HCT116 (cell line): Measurements from ENCODE around the gene HCAR1. TPM values are rescaled to one million over a fixed set of nuclear protein-coding genes. Genes with fewer than 3 reads are reported as not detected.

Experiments used
- ATAC-seq: fragments of 200-7000 bp; cut with Tn5 transposase; 2 replicates; pipeline ENCODE4 v1.9.1; 2020; ENCODE audit warnings: mild to moderate bottlenecking, moderate library complexity
- BruUV-seq: library from RNA; stranded (reverse); fragments of 400-500 nt; replicated peaks from 2 replicates; lab custom pipeline; 2021; lab: Mats Ljungman, UMichigan
- CTCF ChIA-PET: fragments of 300-600 bp; sonication (Branson Sonifier 250); formaldehyde crosslinking; loops from one replicate; lab custom pipeline; 2021; ENCODE audit warnings: antibody characterized with exemption; lab: Charles Lee
- POLR2A ChIA-PET: fragments of 300-600, 350-600 bp; sonication (Branson Sonifier 250); formaldehyde crosslinking; loops from one replicate; lab custom pipeline; 2021; ENCODE audit warnings: antibody characterized with exemption; lab: Charles Lee
- RAD21 ChIA-PET, 2 experiments: fragments of 300-600 bp; sonication (Branson Sonifier 250); formaldehyde crosslinking; loops; one replicate each; lab custom pipeline; 2023; ENCODE audit warnings: low total read pairs in 2 of 2; ENCODE audit not compliant: uncharacterized antibody in 2 of 2, unreplicated experiment in 2 of 2, low non-redundant PET in 1 of 2; lab: Charles Lee
- DNase-seq: peaks from one replicate; pipeline ENCODE4 v3.0.0-alpha.2; 2010; ENCODE audit warnings: low read depth, low spot score
- H2AFZ ChIP-seq: fragments of 200-600 bp; shearing (Covaris generic), sonication (generic); 2 replicates; pipeline ENCODE4 v1.6.1; 2017; ENCODE audit warnings: low read depth, mixed run types, mixed read lengths, antibody characterized with exemption, low read length; ENCODE audit not compliant: poor library complexity, severe bottlenecking
- H3K27ac ChIP-seq: 2 replicates; pipeline ENCODE4 v1.5.1; 2012; ENCODE audit warnings: low read depth, low read length
- H3K27me3 ChIP-seq: fragments of 200-600 bp; sonication (generic); 2 replicates; pipeline ENCODE4 v1.6.1; 2016; ENCODE audit warnings: mixed run types, low read length, mixed read lengths; ENCODE audit not compliant: insufficient read depth
- H3K36me3 ChIP-seq, 2 experiments: fragments of 200-500 bp in 1 of 2; fragments of 200-600 bp in 1 of 2; sonication (Bioruptor generic) in 1 of 2; sonication (generic) in 1 of 2; 2 replicates each; pipeline versions ENCODE4 v1.5.1 to v1.6.1; 2014 to 2016; ENCODE audit warnings: low read length in 2 of 2, inconsistent platforms in 1 of 2, mixed read lengths in 1 of 2, mixed run types in 1 of 2; ENCODE audit not compliant: insufficient read depth in 2 of 2, control insufficient read depth in 1 of 2
- H3K4me1 ChIP-seq, 2 experiments: fragments of 200-600 bp in 1 of 2; sonication (generic) in 1 of 2; 2 replicates each; pipeline versions ENCODE4 v1.5.1 to v1.6.1; 2012 to 2017; ENCODE audit warnings: low read length in 2 of 2, inconsistent platforms in 1 of 2, mild to moderate bottlenecking in 1 of 2, mixed read lengths in 1 of 2, mixed run types in 1 of 2, moderate library complexity in 1 of 2; ENCODE audit not compliant: insufficient read depth in 2 of 2, control insufficient read depth in 1 of 2
- H3K4me2 ChIP-seq: fragments of 200-600 bp; sonication (generic); 2 replicates; pipeline ENCODE4 v1.6.1; 2017; ENCODE audit warnings: mixed run types, low read length, mixed read lengths
- H3K4me3 ChIP-seq, 2 experiments: fragments of 200-600 bp in 1 of 2; sonication (generic) in 1 of 2; replicated peaks in 1 of 2; 2 replicates each; pipeline ENCODE4 v1.5.1; 2011 to 2016; ENCODE audit warnings: low read length in 2 of 2, control low read depth in 1 of 2, low read depth in 1 of 2, mild to moderate bottlenecking in 1 of 2, mixed read lengths in 1 of 2, mixed run types in 1 of 2
- H3K79me2 ChIP-seq: fragments of 200-600 bp; sonication (generic); 2 replicates; pipeline ENCODE4 v1.6.1; 2017; ENCODE audit warnings: mild to moderate bottlenecking, mixed run types, low read length, moderate library complexity, mixed read lengths; ENCODE audit not compliant: insufficient read depth
- H3K9ac ChIP-seq: fragments of 200-600 bp; sonication (generic); 2 replicates; pipeline ENCODE4 v1.6.1; 2016; ENCODE audit warnings: low read length, mixed read lengths
- H3K9me2 ChIP-seq: fragments of 200-600 bp; sonication (generic), shearing (Covaris generic); 2 replicates; pipeline ENCODE4 v1.6.1; 2017; ENCODE audit warnings: mixed run types, mild to moderate bottlenecking, moderate library complexity; ENCODE audit not compliant: insufficient read depth
- H3K9me3 ChIP-seq, 2 experiments: fragments of 200-500 bp in 1 of 2; fragments of 200-600 bp in 1 of 2; sonication (Bioruptor generic) in 1 of 2; sonication (generic) in 1 of 2; 2 replicates each; pipeline ENCODE4 v1.6.1; 2014 to 2017; ENCODE audit warnings: low read length in 2 of 2, mixed read lengths in 2 of 2, inconsistent platforms in 1 of 2, low read depth in 1 of 2, mild to moderate bottlenecking in 1 of 2, mixed run types in 1 of 2, moderate library complexity in 1 of 2; ENCODE audit not compliant: control insufficient read depth in 1 of 2, insufficient read depth in 1 of 2
- H4K20me1 ChIP-seq: fragments of 200-600 bp; sonication (generic), shearing (Covaris generic); 2 replicates; pipeline ENCODE4 v1.6.1; 2017; ENCODE audit warnings: mixed run types, mild to moderate bottlenecking, moderate library complexity; ENCODE audit not compliant: insufficient read depth
- CBX3 ChIP-seq: IDR thresholded peaks from 2 replicates; pipeline ENCODE4 v1.6.1; 2012; ENCODE audit warnings: low read depth
- CEBPB ChIP-seq: IDR thresholded peaks from 2 replicates; pipeline ENCODE4 v1.6.1; 2012; ENCODE audit warnings: low read depth
- EGR1 ChIP-seq: IDR thresholded peaks from 2 replicates; pipeline ENCODE4 v1.6.1; 2012; ENCODE audit warnings: low read depth
- ELF1 ChIP-seq: IDR thresholded peaks from 2 replicates; pipeline ENCODE4 v1.6.1; 2012; ENCODE audit warnings: low read depth, borderline replicate concordance
- FOSL1 ChIP-seq: IDR thresholded peaks from 2 replicates; pipeline ENCODE4 v1.6.1; 2012; ENCODE audit warnings: low read depth
- JUND ChIP-seq: IDR thresholded peaks from 2 replicates; pipeline ENCODE4 v1.6.1; 2012
- POLR2A ChIP-seq: IDR thresholded peaks from 2 replicates; pipeline ENCODE4 v1.7.0; 2011; ENCODE audit warnings: borderline replicate concordance; ENCODE audit not compliant: insufficient read depth, insufficient read length; ENCODE audit errors: extremely low read depth
- POLR2AphosphoS5 ChIP-seq: IDR thresholded peaks from 2 replicates; pipeline ENCODE4 v1.6.1; 2011; ENCODE audit warnings: mild to moderate bottlenecking, low read depth, low read length, moderate library complexity
- RAD21 ChIP-seq: IDR thresholded peaks from 2 replicates; pipeline ENCODE4 v1.6.1; 2012; ENCODE audit warnings: low read depth, mild to moderate bottlenecking
- SIN3A ChIP-seq: IDR thresholded peaks from 2 replicates; pipeline ENCODE4 v1.6.1; 2012; ENCODE audit warnings: low read depth
- SP1 ChIP-seq: IDR thresholded peaks from 2 replicates; pipeline ENCODE4 v1.6.1; 2012; ENCODE audit warnings: low read depth
- SRF ChIP-seq: IDR thresholded peaks from 2 replicates; pipeline ENCODE4 v1.6.1; 2012; ENCODE audit warnings: low read depth
- TCF7L2 ChIP-seq: IDR thresholded peaks from 2 replicates; pipeline ENCODE4 v1.7.0; 2011; ENCODE audit warnings: borderline replicate concordance, inconsistent platforms; ENCODE audit not compliant: insufficient read depth, insufficient read length; ENCODE audit errors: extremely low read depth
- YY1 ChIP-seq: IDR thresholded peaks from 2 replicates; pipeline ENCODE4 v1.6.1; 2011; ENCODE audit warnings: low read length, low read depth, moderate library complexity, mild to moderate bottlenecking; ENCODE audit not compliant: insufficient replicate concordance; ENCODE audit errors: extremely low read depth
- ZFX ChIP-seq: fragments of 450-650 bp; IDR thresholded peaks from 2 replicates; pipeline ENCODE4 v1.6.1; 2017
- intact Hi-C: fragments of 100-400 bp; cut with micrococcal nuclease; formaldehyde crosslinking; loops from 2 replicates; pipeline ENCODE4 v1.10.0; 2022
- total RNA-seq: library from RNA; stranded (reverse); gene quantifications from one replicate; pipeline ENCODE4 v1.2.1, GENCODE V29; 2021; ENCODE audit not compliant: unreplicated experiment
- TF ChIP-seq, protein P1 (sequence below), 3 experiments: fragments of 200-600 bp in 1 of 3; sonication (generic) in 1 of 3; IDR thresholded peaks in 2 of 3; conservative IDR thresholded peaks in 1 of 3; 2 replicates each; pipeline ENCODE4 v1.5.1; 2012 to 2017; ENCODE audit warnings: low read depth in 2 of 3, low read length in 2 of 3, antibody characterized with exemption in 1 of 3, borderline replicate concordance in 1 of 3, control low read depth in 1 of 3, mild to moderate bottlenecking in 1 of 3, mixed read lengths in 1 of 3, mixed run types in 1 of 3, moderate library complexity in 1 of 3; ENCODE audit not compliant: insufficient read depth in 1 of 3
- TF ChIP-seq, protein P2 (sequence below): IDR thresholded peaks from 2 replicates; pipeline ENCODE4 v1.6.1; 2012
- TF ChIP-seq, protein P3 (sequence below): IDR thresholded peaks from 2 replicates; pipeline ENCODE4 v1.6.1; 2012; ENCODE audit warnings: low read depth

The HCAR1 gene
- total RNA-seq, 1 experiment from 2014 or later = not detected

DNA sequence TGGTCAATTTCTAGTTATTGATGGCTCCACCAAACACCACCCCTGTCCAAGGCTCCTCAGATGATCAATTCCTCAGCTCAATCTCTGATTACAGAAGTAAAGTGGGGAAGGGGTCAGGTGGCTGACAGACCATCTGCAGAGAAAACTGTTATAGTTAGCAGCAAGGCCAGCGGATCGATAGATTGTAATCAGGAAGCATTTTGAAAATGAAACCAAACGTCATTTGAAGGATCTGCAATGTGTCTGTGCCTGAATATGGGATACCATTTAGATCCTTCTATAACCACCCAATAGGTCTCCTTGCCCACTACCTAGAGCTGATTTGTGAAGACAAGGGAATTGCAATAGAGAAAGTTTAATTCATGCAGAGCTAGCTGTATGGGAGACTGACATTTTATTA, 39.1 kb downstream of the HCAR1 start (continued):
- TF ChIP-seq, protein P1, sequence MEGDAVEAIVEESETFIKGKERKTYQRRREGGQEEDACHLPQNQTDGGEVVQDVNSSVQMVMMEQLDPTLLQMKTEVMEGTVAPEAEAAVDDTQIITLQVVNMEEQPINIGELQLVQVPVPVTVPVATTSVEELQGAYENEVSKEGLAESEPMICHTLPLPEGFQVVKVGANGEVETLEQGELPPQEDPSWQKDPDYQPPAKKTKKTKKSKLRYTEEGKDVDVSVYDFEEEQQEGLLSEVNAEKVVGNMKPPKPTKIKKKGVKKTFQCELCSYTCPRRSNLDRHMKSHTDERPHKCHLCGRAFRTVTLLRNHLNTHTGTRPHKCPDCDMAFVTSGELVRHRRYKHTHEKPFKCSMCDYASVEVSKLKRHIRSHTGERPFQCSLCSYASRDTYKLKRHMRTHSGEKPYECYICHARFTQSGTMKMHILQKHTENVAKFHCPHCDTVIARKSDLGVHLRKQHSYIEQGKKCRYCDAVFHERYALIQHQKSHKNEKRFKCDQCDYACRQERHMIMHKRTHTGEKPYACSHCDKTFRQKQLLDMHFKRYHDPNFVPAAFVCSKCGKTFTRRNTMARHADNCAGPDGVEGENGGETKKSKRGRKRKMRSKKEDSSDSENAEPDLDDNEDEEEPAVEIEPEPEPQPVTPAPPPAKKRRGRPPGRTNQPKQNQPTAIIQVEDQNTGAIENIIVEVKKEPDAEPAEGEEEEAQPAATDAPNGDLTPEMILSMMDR (IDR thresholded peaks at IDR 0.05 in 2 of 3, conservative IDR thresholded peaks at IDR 0.05 in 1 of 3; ENCODE audit: borderline replicate concordance in 1 of 3, insufficient read depth in 1 of 3, low read depth in 2 of 3, low read length in 2 of 3) = no peak
- TF ChIP-seq CEBPB = no peak
- TF ChIP-seq, all 23 proteins: peak for 0

DNA sequence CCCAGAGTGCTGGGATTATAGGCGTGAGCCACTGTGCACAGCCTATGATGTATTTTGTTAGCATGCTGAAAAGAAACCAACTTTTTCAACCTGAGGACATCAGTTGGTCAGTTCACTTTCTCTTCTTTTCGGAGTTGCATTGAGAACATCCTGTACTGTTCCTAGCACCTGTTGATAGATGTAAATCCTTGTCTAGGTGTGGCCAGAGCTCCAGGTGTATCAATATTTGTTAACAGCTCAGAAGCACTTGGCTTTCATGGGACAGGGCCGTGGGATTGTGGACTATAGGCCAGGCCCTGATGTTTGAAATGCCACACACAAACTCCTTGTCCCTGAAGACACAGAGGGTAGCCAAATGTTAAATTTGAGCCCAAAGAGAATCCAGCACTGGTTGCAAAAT, 42.4 kb downstream of the HCAR1 start:
- intact Hi-C loops = no loop called here
- H3K4me2 ChIP-seq = no peak overlapping the region
- H3K36me3 ChIP-seq = no peaks in the 10 kb centered on the region
- H2AFZ ChIP-seq = no peak overlapping the region
- H3K79me2 ChIP-seq = no peaks in the 10 kb centered on the region
- ChIA-PET CTCF (no interaction called here), RAD21 (no interaction called here), POLR2A (no interaction called here)
- no peaks in the 10 kb centered on the region for H4K20me1 ChIP-seq
- no TSS peak for BruUV-seq
- DNase-seq (no peak), ATAC-seq (no peak)
- no peaks in the 10 kb centered on the region for H3K9me2 ChIP-seq
- no peak overlapping the region for H3K9ac ChIP-seq
- H3K4me1 ChIP-seq = no peaks in the 10 kb centered on the region; a peak in 1 of 4 replicates
- no peak overlapping the region for H3K4me3 ChIP-seq
- H3K9me3 ChIP-seq = no peaks in the 10 kb centered on the region
- no peaks in the 10 kb centered on the region for H3K27me3 ChIP-seq
- no peak overlapping the region for H3K27ac ChIP-seq
- TF ChIP-seq, protein P2, sequence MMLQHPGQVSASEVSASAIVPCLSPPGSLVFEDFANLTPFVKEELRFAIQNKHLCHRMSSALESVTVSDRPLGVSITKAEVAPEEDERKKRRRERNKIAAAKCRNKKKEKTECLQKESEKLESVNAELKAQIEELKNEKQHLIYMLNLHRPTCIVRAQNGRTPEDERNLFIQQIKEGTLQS = no peak
- TF ChIP-seq SIN3A = no peak
- no peak for TF ChIP-seq JUND
- TF ChIP-seq SRF = no peak
- no peak for TF ChIP-seq FOSL1
- TF ChIP-seq, protein P3, sequence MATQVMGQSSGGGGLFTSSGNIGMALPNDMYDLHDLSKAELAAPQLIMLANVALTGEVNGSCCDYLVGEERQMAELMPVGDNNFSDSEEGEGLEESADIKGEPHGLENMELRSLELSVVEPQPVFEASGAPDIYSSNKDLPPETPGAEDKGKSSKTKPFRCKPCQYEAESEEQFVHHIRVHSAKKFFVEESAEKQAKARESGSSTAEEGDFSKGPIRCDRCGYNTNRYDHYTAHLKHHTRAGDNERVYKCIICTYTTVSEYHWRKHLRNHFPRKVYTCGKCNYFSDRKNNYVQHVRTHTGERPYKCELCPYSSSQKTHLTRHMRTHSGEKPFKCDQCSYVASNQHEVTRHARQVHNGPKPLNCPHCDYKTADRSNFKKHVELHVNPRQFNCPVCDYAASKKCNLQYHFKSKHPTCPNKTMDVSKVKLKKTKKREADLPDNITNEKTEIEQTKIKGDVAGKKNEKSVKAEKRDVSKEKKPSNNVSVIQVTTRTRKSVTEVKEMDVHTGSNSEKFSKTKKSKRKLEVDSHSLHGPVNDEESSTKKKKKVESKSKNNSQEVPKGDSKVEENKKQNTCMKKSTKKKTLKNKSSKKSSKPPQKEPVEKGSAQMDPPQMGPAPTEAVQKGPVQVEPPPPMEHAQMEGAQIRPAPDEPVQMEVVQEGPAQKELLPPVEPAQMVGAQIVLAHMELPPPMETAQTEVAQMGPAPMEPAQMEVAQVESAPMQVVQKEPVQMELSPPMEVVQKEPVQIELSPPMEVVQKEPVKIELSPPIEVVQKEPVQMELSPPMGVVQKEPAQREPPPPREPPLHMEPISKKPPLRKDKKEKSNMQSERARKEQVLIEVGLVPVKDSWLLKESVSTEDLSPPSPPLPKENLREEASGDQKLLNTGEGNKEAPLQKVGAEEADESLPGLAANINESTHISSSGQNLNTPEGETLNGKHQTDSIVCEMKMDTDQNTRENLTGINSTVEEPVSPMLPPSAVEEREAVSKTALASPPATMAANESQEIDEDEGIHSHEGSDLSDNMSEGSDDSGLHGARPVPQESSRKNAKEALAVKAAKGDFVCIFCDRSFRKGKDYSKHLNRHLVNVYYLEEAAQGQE = no peak
- no peak for TF ChIP-seq CEBPB
- TF ChIP-seq ELF1 = no peak
- TF ChIP-seq, protein P1 (IDR thresholded peaks at IDR 0.05 in 2 of 3, conservative IDR thresholded peaks at IDR 0.05 in 1 of 3; ENCODE audit: borderline replicate concordance in 1 of 3, insufficient read depth in 1 of 3, low read depth in 2 of 3, low read length in 2 of 3) = no peak
- no peak for TF ChIP-seq SP1
- no peak for TF ChIP-seq YY1
- no peak for TF ChIP-seq TCF7L2
- no peak for TF ChIP-seq POLR2A
- TF ChIP-seq ZFX = no peak
- TF ChIP-seq EGR1 = no peak
- TF ChIP-seq RAD21 = no peak
- TF ChIP-seq POLR2AphosphoS5 = no peak
- no peak for TF ChIP-seq CBX3
